ENCODE results near the gene ZNF324. TPM values are rescaled to one million over a fixed set of nuclear protein-coding genes. Genes with fewer than 3 reads are reported as not detected.

Gene ZNF324
- total RNA-seq, 1 experiment from 2014 or later, result 11.3 TPM

DNA sequence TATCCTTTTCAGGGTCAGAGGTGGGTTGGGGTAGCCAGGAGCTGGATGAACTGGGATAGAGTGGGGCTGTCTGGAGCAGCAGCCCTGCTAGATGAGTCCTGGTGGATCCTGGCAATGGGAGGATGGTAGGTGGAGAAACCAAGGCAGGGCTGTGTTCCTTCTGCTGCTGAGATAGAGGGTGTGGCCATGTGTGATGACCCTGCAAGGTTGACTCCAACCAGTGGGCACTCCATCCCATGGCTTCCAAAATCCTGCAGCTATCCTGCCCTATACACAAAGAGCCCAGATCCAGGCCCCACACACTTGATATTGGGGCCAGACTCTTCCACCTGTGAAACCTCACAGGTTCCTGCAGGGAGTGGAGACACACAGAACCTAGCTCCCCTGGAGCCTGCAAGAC, 6.9 kb downstream of the ZNF324 start:
- ATAC-seq, result no peak

DNA sequence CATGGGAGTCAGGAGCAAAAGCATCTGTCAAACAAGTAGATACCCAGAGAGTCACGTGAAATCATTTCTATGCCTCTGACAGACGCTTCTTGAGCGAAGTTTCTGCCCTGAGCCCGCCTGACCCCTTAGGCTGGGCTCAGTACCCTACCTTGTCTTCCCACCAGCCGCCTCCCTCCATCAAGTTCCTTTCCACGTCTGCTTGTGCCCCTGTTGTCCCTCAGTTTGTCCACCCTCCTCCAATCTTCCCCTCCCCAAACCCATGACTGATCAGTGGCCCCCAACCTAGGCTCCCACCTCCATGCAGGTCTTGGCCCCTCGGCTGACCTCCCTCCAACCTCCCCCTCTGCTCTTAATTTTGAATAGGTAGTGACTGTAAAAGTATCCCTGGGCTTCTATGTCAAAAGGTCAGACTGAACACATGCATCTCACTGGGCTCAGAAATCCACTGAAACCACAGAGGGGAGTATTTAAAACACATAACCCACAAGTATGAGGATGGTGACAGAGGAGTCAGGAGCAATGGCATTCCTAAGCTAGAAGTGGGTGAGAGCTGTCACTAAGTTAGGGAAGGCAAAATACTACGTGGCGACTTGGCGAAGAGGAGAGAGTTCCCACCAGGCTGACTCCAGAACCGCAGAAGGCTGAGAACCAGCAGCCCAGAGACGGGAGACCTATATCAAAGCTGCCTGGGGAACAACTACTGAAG, 7.6 kb downstream of the ZNF324 start:
- CTCF ChIA-PET, result no interaction called here
- Histone ChIP-seq H3K4me2 (ENCODE audit: low read length) (peak overlapping the region; percentile 99), H2AFZ (ENCODE audit: low read depth, low read length, poor library complexity, severe bottlenecking) (no peak overlapping the region), H3K9ac (ENCODE audit: low read length) (no peak overlapping the region), H3K27ac (ENCODE audit: low read depth, low read length) (peak overlapping the region; percentile 69; the same call in 1 of the 2 replicates), H3K79me2 (ENCODE audit: insufficient read depth, low read length) (0 out of 2 replicates have a peak, but pooled peaks cover under 1% of the 10 kb centered on the region), H3K9me2 (ENCODE audit: insufficient read depth) (no peaks in the 10 kb centered on the region), H3K27me3 (ENCODE audit: insufficient read depth, low read length) (no peaks in the 10 kb centered on the region), H4K20me1 (ENCODE audit: insufficient read depth) (no peaks in the 10 kb centered on the region), H3K36me3 (ENCODE audit: control insufficient read depth in 1 of 2, insufficient read depth in 2 of 2, low read length in 2 of 2) (peaks cover 10 to 12% of the 10 kb centered on the region in 2 experiments; a peak in 3 of 4 replicates), H3K4me1 (ENCODE audit: control insufficient read depth in 1 of 2, insufficient read depth in 2 of 2, low read length in 2 of 2) (peaks cover 13 to 25% of the 10 kb centered on the region in 2 experiments), H3K9me3 (ENCODE audit: control insufficient read depth in 1 of 2, insufficient read depth in 1 of 2, low read depth in 1 of 2, low read length in 2 of 2) (no peaks in the 10 kb centered on the region), H3K4me3 (replicated peaks in 1 of 2; ENCODE audit: low read depth in 1 of 2, low read length in 2 of 2) (no peak overlapping the region; a peak in 1 of 4 replicates)
- POLR2A ChIA-PET, result no interaction called here
- intact Hi-C loops (cut with micrococcal nuclease), result no loop called here
- no peak for ATAC-seq
- RAD21 ChIA-PET (ENCODE audit: low non-redundant PET in 1 of 2, low total read pairs in 2 of 2, uncharacterized antibody in 2 of 2, unreplicated experiment in 2 of 2), result no interaction called here
- no peak for DNase-seq (ENCODE audit: low read depth, low spot score)
- BruUV-seq (replicated peaks), result no TSS peak
- TF ChIP-seq ZNF274 (IDR thresholded peaks at IDR 0.05; ENCODE audit: low read depth, low read length), result no peak
- no peak for TF ChIP-seq JUND (IDR thresholded peaks at IDR 0.05)
- TF ChIP-seq CBX3 (IDR thresholded peaks at IDR 0.05; ENCODE audit: low read depth), result no peak
- TF ChIP-seq POLR2AphosphoS5 (IDR thresholded peaks at IDR 0.05; ENCODE audit: low read depth, low read length), result no peak
- no peak for TF ChIP-seq POLR2A (IDR thresholded peaks at IDR 0.05; ENCODE audit: borderline replicate concordance, extremely low read depth, insufficient read depth, insufficient read length)
- no peak for TF ChIP-seq SRF (IDR thresholded peaks at IDR 0.05; ENCODE audit: low read depth)
- TF ChIP-seq, protein P1, sequence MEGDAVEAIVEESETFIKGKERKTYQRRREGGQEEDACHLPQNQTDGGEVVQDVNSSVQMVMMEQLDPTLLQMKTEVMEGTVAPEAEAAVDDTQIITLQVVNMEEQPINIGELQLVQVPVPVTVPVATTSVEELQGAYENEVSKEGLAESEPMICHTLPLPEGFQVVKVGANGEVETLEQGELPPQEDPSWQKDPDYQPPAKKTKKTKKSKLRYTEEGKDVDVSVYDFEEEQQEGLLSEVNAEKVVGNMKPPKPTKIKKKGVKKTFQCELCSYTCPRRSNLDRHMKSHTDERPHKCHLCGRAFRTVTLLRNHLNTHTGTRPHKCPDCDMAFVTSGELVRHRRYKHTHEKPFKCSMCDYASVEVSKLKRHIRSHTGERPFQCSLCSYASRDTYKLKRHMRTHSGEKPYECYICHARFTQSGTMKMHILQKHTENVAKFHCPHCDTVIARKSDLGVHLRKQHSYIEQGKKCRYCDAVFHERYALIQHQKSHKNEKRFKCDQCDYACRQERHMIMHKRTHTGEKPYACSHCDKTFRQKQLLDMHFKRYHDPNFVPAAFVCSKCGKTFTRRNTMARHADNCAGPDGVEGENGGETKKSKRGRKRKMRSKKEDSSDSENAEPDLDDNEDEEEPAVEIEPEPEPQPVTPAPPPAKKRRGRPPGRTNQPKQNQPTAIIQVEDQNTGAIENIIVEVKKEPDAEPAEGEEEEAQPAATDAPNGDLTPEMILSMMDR (IDR thresholded peaks at IDR 0.05 in 2 of 3, conservative IDR thresholded peaks at IDR 0.05 in 1 of 3; ENCODE audit: borderline replicate concordance in 1 of 3, insufficient read depth in 1 of 3, low read depth in 2 of 3, low read length in 2 of 3), result no peak
- TF ChIP-seq SIN3A (IDR thresholded peaks at IDR 0.05; ENCODE audit: low read depth), result no peak
- TF ChIP-seq, protein P2, sequence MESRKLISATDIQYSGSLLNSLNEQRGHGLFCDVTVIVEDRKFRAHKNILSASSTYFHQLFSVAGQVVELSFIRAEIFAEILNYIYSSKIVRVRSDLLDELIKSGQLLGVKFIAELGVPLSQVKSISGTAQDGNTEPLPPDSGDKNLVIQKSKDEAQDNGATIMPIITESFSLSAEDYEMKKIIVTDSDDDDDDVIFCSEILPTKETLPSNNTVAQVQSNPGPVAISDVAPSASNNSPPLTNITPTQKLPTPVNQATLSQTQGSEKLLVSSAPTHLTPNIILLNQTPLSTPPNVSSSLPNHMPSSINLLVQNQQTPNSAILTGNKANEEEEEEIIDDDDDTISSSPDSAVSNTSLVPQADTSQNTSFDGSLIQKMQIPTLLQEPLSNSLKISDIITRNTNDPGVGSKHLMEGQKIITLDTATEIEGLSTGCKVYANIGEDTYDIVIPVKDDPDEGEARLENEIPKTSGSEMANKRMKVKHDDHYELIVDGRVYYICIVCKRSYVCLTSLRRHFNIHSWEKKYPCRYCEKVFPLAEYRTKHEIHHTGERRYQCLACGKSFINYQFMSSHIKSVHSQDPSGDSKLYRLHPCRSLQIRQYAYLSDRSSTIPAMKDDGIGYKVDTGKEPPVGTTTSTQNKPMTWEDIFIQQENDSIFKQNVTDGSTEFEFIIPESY (IDR thresholded peaks at IDR 0.05; ENCODE audit: extremely low read depth, insufficient replicate concordance, low read length), result no peak
- TF ChIP-seq EGR1 (IDR thresholded peaks at IDR 0.05; ENCODE audit: low read depth), result no peak
- TF ChIP-seq ELF1 (IDR thresholded peaks at IDR 0.05; ENCODE audit: borderline replicate concordance, low read depth), result no peak

More for the DNA sequence above, 6.9 kb downstream of the ZNF324 start:
- Histone ChIP-seq H3K79me2 (ENCODE audit: insufficient read depth, low read length) (peaks cover 8% of the 10 kb centered on the region; the same call in 1 of the 2 replicates), H3K27me3 (ENCODE audit: insufficient read depth, low read length) (no peaks in the 10 kb centered on the region), H3K9ac (ENCODE audit: low read length) (no peak overlapping the region), H3K9me3 (ENCODE audit: control insufficient read depth in 1 of 2, insufficient read depth in 1 of 2, low read depth in 1 of 2, low read length in 2 of 2) (no peaks in the 10 kb centered on the region), H3K4me3 (replicated peaks in 1 of 2; ENCODE audit: low read depth in 1 of 2, low read length in 2 of 2) (no peak overlapping the region), H3K4me1 (ENCODE audit: control insufficient read depth in 1 of 2, insufficient read depth in 2 of 2, low read length in 2 of 2) (peaks cover 13 to 25% of the 10 kb centered on the region in 2 experiments), H3K27ac (ENCODE audit: low read depth, low read length) (no peak overlapping the region), H4K20me1 (ENCODE audit: insufficient read depth) (no peaks in the 10 kb centered on the region), H3K9me2 (ENCODE audit: insufficient read depth) (no peaks in the 10 kb centered on the region), H2AFZ (ENCODE audit: low read depth, low read length, poor library complexity, severe bottlenecking) (no peak overlapping the region), H3K36me3 (ENCODE audit: control insufficient read depth in 1 of 2, insufficient read depth in 2 of 2, low read length in 2 of 2) (peaks cover 12 to 14% of the 10 kb centered on the region in 2 experiments; a peak in 3 of 4 replicates), H3K4me2 (ENCODE audit: low read length) (no peak overlapping the region)
- TF ChIP-seq, protein P3, sequence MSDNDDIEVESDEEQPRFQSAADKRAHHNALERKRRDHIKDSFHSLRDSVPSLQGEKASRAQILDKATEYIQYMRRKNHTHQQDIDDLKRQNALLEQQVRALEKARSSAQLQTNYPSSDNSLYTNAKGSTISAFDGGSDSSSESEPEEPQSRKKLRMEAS (IDR thresholded peaks at IDR 0.05), result no peak
- TF ChIP-seq POLR2AphosphoS5 (IDR thresholded peaks at IDR 0.05; ENCODE audit: low read depth, low read length), result peak; percentile 13; the same call in 1 of the 2 replicates
- intact Hi-C loops (cut with micrococcal nuclease), result no loop called here
- no peak for DNase-seq (ENCODE audit: low read depth, low spot score)
- ChIA-PET POLR2A (no interaction called here), RAD21 (ENCODE audit: low non-redundant PET in 1 of 2, low total read pairs in 2 of 2, uncharacterized antibody in 2 of 2, unreplicated experiment in 2 of 2) (no interaction called here), CTCF (no interaction called here)
- BruUV-seq (replicated peaks), result no TSS peak

Measured in HCT116 (cell line).